AG10803 (cell line): Measurements from ENCODE around the gene ANXA5.

ENCODE experiments used
- DNase-seq: peaks from one replicate; pipeline ENCODE4 v3.0.0; 2010; ENCODE audit warnings: low read depth
- H3K4me3 ChIP-seq: 2 replicates; pipeline ENCODE4 v1.5.1; 2011; ENCODE audit warnings: mild to moderate bottlenecking, low read length, control low read depth
- TF ChIP-seq, protein P1 (sequence below): conservative IDR thresholded peaks from 2 replicates; pipeline ENCODE4 v1.5.1; 2011; ENCODE audit warnings: mild to moderate bottlenecking, low read length, control low read depth, inconsistent platforms

Gene ANXA5

DNA sequence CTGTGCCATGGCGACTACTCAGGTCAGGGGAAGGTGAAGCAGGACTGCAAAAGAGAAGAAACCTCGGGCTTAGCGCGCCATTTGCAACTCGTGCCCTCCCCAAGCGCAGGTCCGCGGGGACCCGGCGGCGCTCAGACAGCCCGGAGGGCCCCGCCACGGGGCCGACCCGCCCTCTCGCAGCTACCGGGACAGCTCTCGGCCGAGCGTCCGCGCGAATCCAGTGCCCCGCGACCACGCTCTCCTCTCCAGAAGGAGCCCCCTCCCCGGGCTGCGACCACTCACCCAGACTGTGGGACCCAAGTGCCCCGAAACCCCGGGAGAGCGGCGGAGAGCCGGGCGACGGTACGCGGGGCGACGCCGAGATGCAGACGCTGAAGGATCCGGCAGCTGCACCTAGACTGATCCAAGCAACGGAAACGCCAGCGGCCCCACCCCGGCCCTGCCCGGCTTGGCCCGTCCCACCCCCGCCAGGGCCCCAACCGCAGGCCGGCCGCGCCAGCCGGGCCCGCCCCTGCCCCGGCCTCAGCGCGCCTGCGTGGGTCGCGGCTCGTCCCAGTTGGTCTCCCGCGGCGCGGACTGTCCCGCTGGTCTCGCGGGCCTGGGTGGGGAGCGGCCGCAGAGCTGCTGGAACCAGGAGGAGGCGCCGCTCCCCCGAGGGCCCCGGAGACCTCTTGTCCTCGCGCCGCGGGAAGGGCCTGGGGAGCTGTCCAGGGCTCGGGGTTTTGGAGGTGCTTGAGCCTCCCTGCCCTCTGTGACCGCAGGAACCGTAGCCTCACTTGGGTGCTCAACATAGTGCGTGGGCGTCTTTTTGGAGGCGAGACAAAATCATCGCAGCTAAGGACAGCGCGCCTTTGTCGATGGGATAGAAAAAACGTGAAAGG is at the start of gene ANXA5:
Gene ANXA5 (minus strand): TSS at position 400 of the 881 bp plus-strand sequence. CDS start 391 bp downstream, at position 9.
- DNase-seq, result peak; percentile 92
- TF ChIP-seq, protein P1, sequence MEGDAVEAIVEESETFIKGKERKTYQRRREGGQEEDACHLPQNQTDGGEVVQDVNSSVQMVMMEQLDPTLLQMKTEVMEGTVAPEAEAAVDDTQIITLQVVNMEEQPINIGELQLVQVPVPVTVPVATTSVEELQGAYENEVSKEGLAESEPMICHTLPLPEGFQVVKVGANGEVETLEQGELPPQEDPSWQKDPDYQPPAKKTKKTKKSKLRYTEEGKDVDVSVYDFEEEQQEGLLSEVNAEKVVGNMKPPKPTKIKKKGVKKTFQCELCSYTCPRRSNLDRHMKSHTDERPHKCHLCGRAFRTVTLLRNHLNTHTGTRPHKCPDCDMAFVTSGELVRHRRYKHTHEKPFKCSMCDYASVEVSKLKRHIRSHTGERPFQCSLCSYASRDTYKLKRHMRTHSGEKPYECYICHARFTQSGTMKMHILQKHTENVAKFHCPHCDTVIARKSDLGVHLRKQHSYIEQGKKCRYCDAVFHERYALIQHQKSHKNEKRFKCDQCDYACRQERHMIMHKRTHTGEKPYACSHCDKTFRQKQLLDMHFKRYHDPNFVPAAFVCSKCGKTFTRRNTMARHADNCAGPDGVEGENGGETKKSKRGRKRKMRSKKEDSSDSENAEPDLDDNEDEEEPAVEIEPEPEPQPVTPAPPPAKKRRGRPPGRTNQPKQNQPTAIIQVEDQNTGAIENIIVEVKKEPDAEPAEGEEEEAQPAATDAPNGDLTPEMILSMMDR, result peak; percentile 23; the same call in 1 of the 2 replicates
- peak within 1 kb of the TSS; percentile 90 for H3K4me3 ChIP-seq

DNA sequence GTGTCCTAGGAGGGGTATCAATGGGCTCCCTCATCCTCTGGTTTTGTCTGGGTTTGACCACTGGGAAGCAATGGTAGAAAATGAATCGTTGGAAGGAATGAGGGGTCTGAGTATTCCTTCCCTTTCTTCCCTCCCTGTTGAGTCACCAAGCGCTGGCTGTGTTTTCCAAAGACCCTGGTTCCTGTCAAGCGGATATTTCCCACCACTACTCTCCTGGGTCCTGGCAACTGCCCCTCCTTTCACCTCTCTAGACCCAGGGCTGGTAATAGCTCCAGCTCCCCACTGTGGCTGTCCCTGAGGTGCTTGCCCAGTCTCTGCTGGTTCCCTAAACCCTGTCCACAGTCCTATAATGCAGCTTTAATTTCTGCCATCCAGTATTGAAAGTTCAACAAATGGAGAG is 46.0 kb upstream of the ANXA5 start:
- TF ChIP-seq, protein P1, result no peak
- no peak for DNase-seq
- no peak overlapping the region for H3K4me3 ChIP-seq

DNA sequence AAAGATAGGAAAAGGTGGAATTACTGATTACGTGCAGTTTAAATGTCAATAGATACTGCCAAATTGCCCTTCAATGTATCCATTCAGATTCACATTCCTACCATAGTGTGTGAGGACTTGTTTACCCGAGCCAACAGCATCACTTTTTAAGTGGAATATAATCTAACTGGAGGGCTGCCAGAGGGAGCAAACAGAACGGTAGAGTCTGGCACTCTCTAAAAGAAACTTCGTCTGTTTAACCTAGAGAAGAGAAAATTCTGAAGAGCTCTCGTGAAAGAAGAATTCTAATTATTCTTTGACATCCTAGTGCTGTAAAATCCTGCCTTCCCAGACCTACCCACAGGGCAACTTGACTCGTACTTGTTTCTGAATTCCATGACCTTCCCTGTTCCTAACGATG is 45.0 kb upstream of the ANXA5 start:
- no peak for DNase-seq
- H3K4me3 ChIP-seq, result no peak overlapping the region
- TF ChIP-seq, protein P1, result no peak

GRCh38 chr4:121740796-121741409 is 44.1 kb upstream of the ANXA5 start:
- TF ChIP-seq, protein P1, result no peak
- H3K4me3 ChIP-seq, result no peak overlapping the region
- DNase-seq, result no peak

DNA sequence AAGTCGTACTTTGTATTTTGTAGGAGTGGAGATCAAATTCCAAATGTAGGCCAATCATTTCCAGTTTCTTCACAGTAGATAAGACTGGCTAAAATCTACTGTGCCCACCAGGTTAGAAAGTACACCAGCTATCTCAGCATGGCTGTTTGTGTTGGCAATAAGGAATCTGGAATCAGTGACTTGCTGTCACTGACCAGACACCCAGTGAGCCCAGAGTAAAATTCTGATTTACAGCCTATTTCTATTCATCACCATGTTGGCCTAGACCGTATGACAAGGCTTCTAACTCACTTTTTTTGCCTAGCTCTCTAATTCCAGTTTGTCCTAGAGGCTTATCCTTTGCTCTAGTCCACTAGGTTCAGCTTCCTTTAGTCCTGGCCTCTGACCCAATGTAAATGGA is 42.8 kb upstream of the ANXA5 start:
- DNase-seq, result no peak
- H3K4me3 ChIP-seq, result no peak overlapping the region
- TF ChIP-seq, protein P1, result no peak

DNA sequence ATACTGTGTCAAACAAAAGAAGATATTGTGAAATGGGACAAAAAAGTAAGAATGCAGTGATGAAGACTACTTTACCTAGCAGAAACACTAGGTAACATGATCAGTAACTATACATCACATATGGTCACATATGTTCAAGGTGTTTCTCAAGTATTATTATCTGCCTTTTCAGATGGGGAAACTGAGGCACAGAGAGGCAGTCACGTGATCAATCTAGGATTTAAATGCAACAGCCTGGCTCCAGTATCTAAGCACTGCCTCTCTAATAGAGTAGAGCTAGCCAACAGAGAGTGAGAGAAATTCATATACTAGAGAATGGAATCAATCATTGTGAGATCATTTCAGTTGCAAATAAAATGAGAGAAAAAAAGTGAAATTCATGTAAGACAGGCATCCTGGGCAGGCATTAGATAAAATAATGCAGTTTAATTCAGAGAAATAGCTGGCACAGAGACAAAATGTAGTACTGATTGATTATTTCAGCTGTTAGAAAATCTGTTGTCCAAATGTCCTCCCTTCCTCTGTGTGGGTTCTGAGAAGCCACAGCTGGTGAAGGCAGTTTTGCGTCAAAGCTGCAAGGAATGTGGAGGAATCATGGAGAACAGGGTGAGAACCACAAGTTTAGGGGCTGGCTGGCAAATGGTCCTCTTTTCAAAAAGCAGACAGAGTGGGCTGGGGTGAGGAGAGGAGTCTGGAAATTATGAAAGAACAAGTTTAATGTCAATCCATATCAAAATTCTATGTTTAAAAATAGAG is 42.2 kb upstream of the ANXA5 start:
- peak; percentile 84 for DNase-seq
- TF ChIP-seq, protein P1, result no peak
- H3K4me3 ChIP-seq, result no peak overlapping the region
